ENCODE data around the gene ANO3. TPM values are rescaled to one million over a fixed set of nuclear protein-coding genes. Genes with fewer than 3 reads are reported as not detected.

Gene ANO3
- total RNA-seq, 4 donors from 2014 or later: 0.13 to 0.63 (median 0.52) TPM

DNA sequence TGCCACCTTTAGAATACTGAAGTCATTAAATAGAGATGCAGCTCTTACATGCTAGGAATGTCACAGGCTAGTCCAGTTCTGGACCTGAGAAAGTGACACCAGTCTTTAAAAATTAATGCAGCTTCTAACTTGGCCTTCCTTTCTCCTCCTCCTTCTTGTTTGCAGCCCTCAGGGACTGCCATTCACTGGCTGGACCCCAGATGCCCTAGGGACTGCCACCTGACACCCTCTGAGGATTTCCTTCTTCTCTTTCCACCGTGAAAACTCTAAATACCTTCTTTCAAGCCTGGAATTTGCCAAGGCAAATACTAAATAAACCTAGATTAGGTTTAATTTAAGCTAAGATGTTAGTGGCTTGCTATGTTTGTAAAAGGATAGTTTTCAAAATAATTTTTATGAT lies 161.7 kb downstream of the ANO3 start:
- no peak for TF ChIP-seq POLR2A (IDR thresholded peaks at IDR 0.05)
- WGBS, 2 donors: 6 to 8% methylated on average over 1 of the region's 1 CpG
- H3K9me3 ChIP-seq: no peaks in the 10 kb centered on the region
- H3K27ac ChIP-seq: no peak overlapping the region
- no peak overlapping the region for H3K4me3 ChIP-seq (replicated peaks in 1 of 3)
- no peaks in the 10 kb centered on the region for H3K4me1 ChIP-seq
- H3K27me3 ChIP-seq: no peaks in the 10 kb centered on the region
- intact Hi-C loops (cut with DNase I): no loop called here
- no peak for DNase-seq
- no peaks in the 10 kb centered on the region for H3K36me3 ChIP-seq

DNA sequence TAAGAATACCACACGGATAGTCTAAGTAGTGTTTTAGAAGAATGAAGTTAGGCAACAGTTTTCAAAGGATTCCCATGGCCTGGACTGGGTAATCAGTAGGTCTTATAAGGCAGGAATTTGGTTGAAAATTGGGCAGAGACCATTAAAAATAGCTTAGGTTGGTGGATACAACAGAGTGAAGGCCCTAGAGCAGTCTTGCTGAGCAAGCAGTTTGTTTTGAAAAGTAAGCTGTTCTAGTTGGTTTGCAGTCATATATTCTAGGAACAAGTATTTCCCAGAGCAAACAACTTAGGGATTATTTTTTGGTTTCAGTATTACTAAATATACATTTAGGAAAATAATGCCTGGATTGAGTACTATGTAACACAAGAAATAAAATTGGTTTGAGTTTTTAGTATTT lies 175.3 kb downstream of the ANO3 start:
- no peak for DNase-seq
- H3K27ac ChIP-seq: no peak overlapping the region
- H3K27me3 ChIP-seq: no peaks in the 10 kb centered on the region
- H3K4me1 ChIP-seq: no peaks in the 10 kb centered on the region
- 0 to 49% methylated on average over 1 of the region's 1 CpG for WGBS, 2 donors
- H3K4me3 ChIP-seq (replicated peaks in 1 of 3): no peak overlapping the region
- no peak for TF ChIP-seq CTCF (IDR thresholded peaks at IDR 0.05)
- no peak for TF ChIP-seq POLR2A (IDR thresholded peaks at IDR 0.05)
- H3K9me3 ChIP-seq: no peaks in the 10 kb centered on the region
- intact Hi-C loops (cut with DNase I): no loop called here
- no peaks in the 10 kb centered on the region for H3K36me3 ChIP-seq

DNA sequence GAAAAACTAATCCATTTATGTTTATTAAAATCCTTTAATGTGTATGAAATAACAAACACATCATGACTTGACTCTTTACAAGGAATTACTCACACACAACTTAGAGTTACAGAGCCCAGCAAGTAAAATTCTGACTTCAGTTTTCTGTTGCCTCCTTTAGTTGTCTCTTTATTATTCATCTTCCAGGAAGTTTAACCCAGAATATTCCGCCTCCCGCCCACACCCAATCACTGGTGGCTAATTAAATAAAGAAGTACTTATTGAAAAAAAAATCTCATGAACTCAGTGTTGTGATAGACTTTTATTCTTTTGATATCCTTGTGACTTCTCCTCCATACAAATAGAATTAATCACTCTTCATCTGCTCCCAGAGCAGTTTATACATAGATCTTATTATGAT lies 178.2 kb downstream of the ANO3 start:
- DNase-seq: no peak
- 91 to 96% methylated on average over 2 of the region's 2 CpGs for WGBS, 2 donors
- no peak overlapping the region for H3K27ac ChIP-seq
- no peak overlapping the region for H3K4me3 ChIP-seq (replicated peaks in 1 of 3)
- no peaks in the 10 kb centered on the region for H3K4me1 ChIP-seq
- intact Hi-C loops (cut with DNase I): no loop called here
- TF ChIP-seq CTCF (IDR thresholded peaks at IDR 0.05) (no peak), POLR2A (IDR thresholded peaks at IDR 0.05) (no peak)
- no peaks in the 10 kb centered on the region for H3K27me3 ChIP-seq
- H3K9me3 ChIP-seq: no peaks in the 10 kb centered on the region
- no peaks in the 10 kb centered on the region for H3K36me3 ChIP-seq

GRCh38 chr11:26510756-26511155 lies 178.8 kb downstream of the ANO3 start:
- intact Hi-C loops (cut with DNase I): no loop called here
- Histone ChIP-seq H3K4me3 (replicated peaks in 1 of 3) (no peak overlapping the region), H3K4me1 (no peaks in the 10 kb centered on the region), H3K36me3 (no peaks in the 10 kb centered on the region), H3K27ac (no peak overlapping the region), H3K27me3 (no peaks in the 10 kb centered on the region), H3K9me3 (no peaks in the 10 kb centered on the region)
- WGBS, 2 donors: 72 to 76% methylated on average over 2 of the region's 2 CpGs
- no peak for TF ChIP-seq CTCF (IDR thresholded peaks at IDR 0.05)
- TF ChIP-seq POLR2A (IDR thresholded peaks at IDR 0.05): no peak
- no peak for DNase-seq

DNA sequence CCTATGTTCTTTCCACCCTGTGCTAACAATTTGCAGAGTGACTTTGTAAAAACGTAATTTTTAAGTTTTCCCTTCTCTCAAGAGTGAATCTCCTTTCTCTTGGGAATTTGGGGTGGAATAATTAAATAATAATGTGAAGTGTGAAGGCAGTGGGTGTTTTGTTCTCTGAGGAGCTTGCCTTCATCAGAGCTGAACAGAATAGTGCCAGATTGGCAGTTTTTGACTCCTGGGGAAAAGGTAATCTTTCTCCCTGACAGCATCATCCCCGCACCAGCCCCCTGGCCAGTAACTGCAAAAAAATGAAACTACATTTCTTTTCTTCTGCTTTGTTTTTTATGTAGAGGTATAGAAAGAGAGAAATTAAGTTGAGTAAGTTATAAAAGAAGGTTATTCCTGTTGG lies 180.3 kb downstream of the ANO3 start:
- DNase-seq: no peak
- intact Hi-C loops (cut with DNase I): no loop called here
- Histone ChIP-seq H3K27me3 (no peaks in the 10 kb centered on the region), H3K4me3 (replicated peaks in 1 of 3) (no peak overlapping the region), H3K9me3 (no peaks in the 10 kb centered on the region), H3K36me3 (no peaks in the 10 kb centered on the region), H3K27ac (no peak overlapping the region), H3K4me1 (no peaks in the 10 kb centered on the region)
- WGBS, 2 donors: 78 to 82% methylated on average over 2 of the region's 2 CpGs
- TF ChIP-seq CTCF (IDR thresholded peaks at IDR 0.05) (no peak), POLR2A (IDR thresholded peaks at IDR 0.05) (no peak)

GRCh38 chr11:26519469-26519868 lies 187.5 kb downstream of the ANO3 start:
- no peak overlapping the region for H3K4me3 ChIP-seq (replicated peaks in 1 of 3)
- intact Hi-C loops (cut with DNase I): no loop called here
- no peak for DNase-seq
- H3K27ac ChIP-seq: no peak overlapping the region
- H3K36me3 ChIP-seq: no peaks in the 10 kb centered on the region
- no peaks in the 10 kb centered on the region for H3K9me3 ChIP-seq
- TF ChIP-seq POLR2A (IDR thresholded peaks at IDR 0.05): no peak
- TF ChIP-seq CTCF (IDR thresholded peaks at IDR 0.05): no peak
- 78 to 86% methylated on average over 2 of the region's 2 CpGs for WGBS, 2 donors
- H3K4me1 ChIP-seq: no peaks in the 10 kb centered on the region
- H3K27me3 ChIP-seq: no peaks in the 10 kb centered on the region

All from thyroid gland (tissue), 4 donors.